OCI-LY7 (cell line): Measurements from ENCODE around the gene ARL15.

ENCODE experiments used
- EZH2phosphoT487 ChIP-seq: fragments of 200-600 bp; sonication (generic); IDR thresholded peaks from 2 replicates; pipeline ENCODE4 v1.6.1; 2018; ENCODE audit warnings: low read depth, borderline replicate concordance, mild to moderate bottlenecking, mixed run types, antibody characterized with exemption, low read length, moderate library complexity, mixed read lengths
- TF ChIP-seq, protein P1 (sequence below): fragments of 200-600 bp; sonication (generic); conservative IDR thresholded peaks from 2 replicates; pipeline ENCODE4 v1.5.1; 2014; ENCODE audit warnings: mild to moderate bottlenecking, antibody characterized with exemption, low read length, moderate library complexity, mixed read lengths

- TF ChIP-seq, protein P1, sequence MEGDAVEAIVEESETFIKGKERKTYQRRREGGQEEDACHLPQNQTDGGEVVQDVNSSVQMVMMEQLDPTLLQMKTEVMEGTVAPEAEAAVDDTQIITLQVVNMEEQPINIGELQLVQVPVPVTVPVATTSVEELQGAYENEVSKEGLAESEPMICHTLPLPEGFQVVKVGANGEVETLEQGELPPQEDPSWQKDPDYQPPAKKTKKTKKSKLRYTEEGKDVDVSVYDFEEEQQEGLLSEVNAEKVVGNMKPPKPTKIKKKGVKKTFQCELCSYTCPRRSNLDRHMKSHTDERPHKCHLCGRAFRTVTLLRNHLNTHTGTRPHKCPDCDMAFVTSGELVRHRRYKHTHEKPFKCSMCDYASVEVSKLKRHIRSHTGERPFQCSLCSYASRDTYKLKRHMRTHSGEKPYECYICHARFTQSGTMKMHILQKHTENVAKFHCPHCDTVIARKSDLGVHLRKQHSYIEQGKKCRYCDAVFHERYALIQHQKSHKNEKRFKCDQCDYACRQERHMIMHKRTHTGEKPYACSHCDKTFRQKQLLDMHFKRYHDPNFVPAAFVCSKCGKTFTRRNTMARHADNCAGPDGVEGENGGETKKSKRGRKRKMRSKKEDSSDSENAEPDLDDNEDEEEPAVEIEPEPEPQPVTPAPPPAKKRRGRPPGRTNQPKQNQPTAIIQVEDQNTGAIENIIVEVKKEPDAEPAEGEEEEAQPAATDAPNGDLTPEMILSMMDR = no peak
- TF ChIP-seq EZH2phosphoT487 = no peak
Observed at GRCh38 chr5:53956632-53957031, 353.7 kb downstream of the ARL15 start.
